IPS-15b (cell line): ENCODE results near the gene PSMC1.

Experiments used
- H3K27me3 ChIP-seq: one replicate; pipeline ENCODE4 v1.6.1; 2013; ENCODE audit warnings: low read length; ENCODE audit not compliant: control insufficient read depth, insufficient read depth
- H3K36me3 ChIP-seq: one replicate; pipeline ENCODE4 v1.6.1; 2013; ENCODE audit warnings: low read length; ENCODE audit not compliant: control insufficient read depth, insufficient read depth
- H3K4me1 ChIP-seq: one replicate; pipeline ENCODE4 v1.6.1; 2013; ENCODE audit warnings: mild to moderate bottlenecking, low read length; ENCODE audit not compliant: control insufficient read depth, insufficient read depth
- H3K4me3 ChIP-seq: one replicate; pipeline ENCODE4 v1.5.1; 2013; ENCODE audit warnings: low read depth, low read length
- H3K9ac ChIP-seq: one replicate; pipeline ENCODE4 v1.6.1; 2013; ENCODE audit warnings: low read depth, mild to moderate bottlenecking, low read length
- H3K9me3 ChIP-seq: one replicate; pipeline ENCODE4 v1.6.1; 2013; ENCODE audit warnings: mild to moderate bottlenecking, low read length; ENCODE audit not compliant: control insufficient read depth, insufficient read depth

PSMC1 gene

GRCh38 chr14:90305176-90305601 is 48.8 kb downstream of the PSMC1 start:
- Histone ChIP-seq H3K27me3 (no peaks in the 10 kb centered on the region), H3K9ac (no peak overlapping the region), H3K36me3 (no peaks in the 10 kb centered on the region), H3K4me3 (no peak overlapping the region), H3K4me1 (peaks cover 35% of the 10 kb centered on the region), H3K9me3 (no peaks in the 10 kb centered on the region)

- H3K4me3 ChIP-seq = no peak overlapping the region
- no peaks in the 10 kb centered on the region for H3K27me3 ChIP-seq
- H3K9ac ChIP-seq = no peak overlapping the region
- H3K9me3 ChIP-seq = no peaks in the 10 kb centered on the region
- no peaks in the 10 kb centered on the region for H3K36me3 ChIP-seq
- H3K4me1 ChIP-seq = peaks cover 19% of the 10 kb centered on the region
These were observed 52.2 kb downstream of the PSMC1 start for GRCh38 chr14:90308561-90308960.

GRCh38 chr14:90317286-90317685 is 60.9 kb downstream of the PSMC1 start:
- H3K4me3 ChIP-seq = no peak overlapping the region
- H3K4me1 ChIP-seq = no peaks in the 10 kb centered on the region
- H3K9me3 ChIP-seq = no peaks in the 10 kb centered on the region
- H3K9ac ChIP-seq = no peak overlapping the region
- no peaks in the 10 kb centered on the region for H3K36me3 ChIP-seq
- no peaks in the 10 kb centered on the region for H3K27me3 ChIP-seq

GRCh38 chr14:90318016-90318415 is 61.7 kb downstream of the PSMC1 start:
- Histone ChIP-seq H3K4me3 (no peak overlapping the region), H3K36me3 (no peaks in the 10 kb centered on the region), H3K9ac (no peak overlapping the region), H3K4me1 (no peaks in the 10 kb centered on the region), H3K9me3 (no peaks in the 10 kb centered on the region), H3K27me3 (no peaks in the 10 kb centered on the region)

DNA sequence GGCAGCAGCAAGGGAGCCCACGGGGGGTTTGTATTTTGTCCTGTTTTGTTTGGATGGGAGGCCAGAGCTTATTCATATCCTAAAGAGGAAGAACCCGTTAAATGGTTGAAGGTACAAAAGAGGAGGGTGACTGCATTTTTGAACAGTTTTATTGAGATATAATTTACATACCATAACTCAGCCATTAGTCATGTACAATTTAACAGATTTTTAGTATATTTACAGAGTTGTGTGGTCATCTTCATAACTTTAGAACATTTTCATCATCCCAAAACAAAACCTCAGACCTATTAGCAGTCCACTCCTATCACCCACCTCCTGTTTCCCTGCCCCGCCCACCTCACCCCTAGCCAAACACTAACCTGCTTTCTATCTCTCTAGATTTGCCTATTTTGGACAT is 62.8 kb downstream of the PSMC1 start:
- Histone ChIP-seq H3K9me3 (no peaks in the 10 kb centered on the region), H3K36me3 (no peaks in the 10 kb centered on the region)

GRCh38 chr14:90319634-90320541 is 63.5 kb downstream of the PSMC1 start:
- Histone ChIP-seq H3K4me1 (no peaks in the 10 kb centered on the region), H3K27me3 (no peaks in the 10 kb centered on the region), H3K9me3 (no peaks in the 10 kb centered on the region), H3K9ac (no peak overlapping the region), H3K36me3 (no peaks in the 10 kb centered on the region), H3K4me3 (no peak overlapping the region)

More for the DNA sequence above, 62.8 kb downstream of the PSMC1 start:
- no peaks in the 10 kb centered on the region for H3K27me3 ChIP-seq
- no peaks in the 10 kb centered on the region for H3K4me1 ChIP-seq
- no peak overlapping the region for H3K9ac ChIP-seq
- H3K4me3 ChIP-seq = no peak overlapping the region

DNA sequence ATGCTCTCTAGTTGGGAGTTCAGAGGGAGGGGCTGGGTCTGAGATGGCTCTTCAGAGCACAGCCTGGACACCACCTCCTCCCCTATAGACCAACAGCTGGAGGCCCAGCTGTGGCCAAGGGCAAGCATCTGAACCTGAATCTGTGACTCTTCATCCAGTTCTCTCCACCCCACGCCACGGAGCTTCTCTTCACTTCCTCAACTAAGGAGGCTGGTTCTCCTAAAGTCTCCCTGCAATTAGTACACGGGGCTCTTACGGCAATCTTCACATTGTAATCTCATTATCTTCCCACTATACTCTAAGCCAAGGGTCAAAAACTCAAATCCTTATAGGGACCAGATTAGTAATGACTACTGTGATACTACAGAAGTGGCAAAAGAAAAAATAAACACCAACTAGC is 65.5 kb downstream of the PSMC1 start:
- Histone ChIP-seq H3K36me3 (no peaks in the 10 kb centered on the region), H3K4me1 (no peaks in the 10 kb centered on the region), H3K4me3 (no peak overlapping the region)

More for the DNA sequence above, 65.5 kb downstream of the PSMC1 start:
- Histone ChIP-seq H3K9me3 (no peaks in the 10 kb centered on the region), H3K9ac (no peak overlapping the region), H3K27me3 (no peaks in the 10 kb centered on the region)
